A549 (cell line): Measurements from ENCODE around the gene KRABD2.

Source experiments
- ATAC-seq, 2 experiments: fragments of 200-7000 bp in 1 of 2; fragments of >200 bp in 1 of 2; cut with Nextera tagmentation in 1 of 2; cut with Tn5 transposase in 1 of 2; 3 replicates each; pipeline versions ENCODE4 v1.8.0 to v1.9.1; 2018 to 2020; ENCODE audit warnings: mild to moderate bottlenecking in 1 of 2, moderate library complexity in 1 of 2
- CTCF ChIA-PET: fragments of 300-600 bp; sonication (Branson Sonifier 250); formaldehyde crosslinking; extraction: SDS; loops from one replicate; lab custom pipeline; 2021; ENCODE audit warnings: antibody characterized with exemption, inconsistent platforms; lab: Yijun Ruan, JAX
- POLR2A ChIA-PET: fragments of 350-600 bp; formaldehyde crosslinking; extraction: SDS; loops from one replicate; lab custom pipeline; 2021; ENCODE audit warnings: antibody characterized with exemption, inconsistent platforms; lab: Yijun Ruan, JAX
- DNase-seq, 2 experiments: peaks; one replicate each; pipeline versions ENCODE4 v3.0.0 to v3.0.0-alpha.2; 2011 to 2016; ENCODE audit warnings: low read depth in 1 of 2, low spot score in 1 of 2
- FAIRE-seq: peaks from 2 replicates; lab custom pipeline; 2011; peaks lifted over from hg19 to GRCh38; lab: Jason Lieb, UNC
- H3K27ac ChIP-seq, 2 experiments: fragments of >200 bp; sonication (Bioruptor Twin); formaldehyde crosslinking; 3 replicates each; pipeline ENCODE4 v1.5.1; 2016 to 2017
- H3K4me1 ChIP-seq: fragments of >200 bp; sonication (Bioruptor Twin); formaldehyde crosslinking; 3 replicates; pipeline ENCODE4 v1.6.1; 2016
- H3K4me2 ChIP-seq: fragments of >200 bp; sonication (Bioruptor Twin); formaldehyde crosslinking; 3 replicates; pipeline ENCODE4 v1.6.1; 2016
- H3K4me3 ChIP-seq: fragments of >200 bp; sonication (Bioruptor Twin); formaldehyde crosslinking; 3 replicates; pipeline ENCODE4 v1.5.1; 2016
- H3K9me3 ChIP-seq: fragments of >200 bp; sonication (Bioruptor Twin); formaldehyde crosslinking; 3 replicates; pipeline ENCODE4 v1.6.1; 2016
- BHLHE40 ChIP-seq: IDR thresholded peaks from 2 replicates; pipeline ENCODE4 v1.6.1; 2012; ENCODE audit warnings: low read depth, low read length, inconsistent platforms
- CBX2 ChIP-seq: fragments of 200-600 bp; sonication (generic); IDR thresholded peaks from 2 replicates; pipeline ENCODE4 v1.6.1; 2016; ENCODE audit warnings: low read depth, mild to moderate bottlenecking, borderline replicate concordance
- CEBPB ChIP-seq, 2 experiments: fragments of >200 bp in 1 of 2; sonication (Bioruptor Twin) in 1 of 2; formaldehyde crosslinking in 1 of 2; IDR thresholded peaks; 2 replicates each; pipeline ENCODE4 v1.6.1; 2012 to 2016
- CTCF ChIP-seq: fragments of >200 bp; sonication (Bioruptor Twin); formaldehyde crosslinking; IDR thresholded peaks from 3 replicates; pipeline ENCODE4 v1.5.1; 2016
- E2F6 ChIP-seq: IDR thresholded peaks from 2 replicates; pipeline ENCODE4 v1.6.1; 2012; ENCODE audit warnings: low read depth, borderline replicate concordance
- ESRRA ChIP-seq: fragments of 150-350 bp; IDR thresholded peaks from 2 replicates; pipeline ENCODE4 v1.6.1; 2014; ENCODE audit warnings: mild to moderate bottlenecking, low read length, borderline replicate concordance
- FOXS1 ChIP-seq: fragments of 250-450 bp; sonication (Bioruptor Pico); IDR thresholded peaks from 2 replicates; pipeline ENCODE4 v1.5.0; 2020; ENCODE audit warnings: mild to moderate bottlenecking, moderate library complexity
- GATA3 ChIP-seq: IDR thresholded peaks from 2 replicates; pipeline ENCODE4 v1.6.1; 2012; ENCODE audit warnings: borderline replicate concordance
- HES2 ChIP-seq: fragments of >200 bp; sonication (Bioruptor Twin); formaldehyde crosslinking; IDR thresholded peaks from 2 replicates; pipeline ENCODE4 v1.6.1; 2016
- HEYL ChIP-seq: fragments of 250-450 bp; sonication (Bioruptor Pico); IDR thresholded peaks from 2 replicates; pipeline ENCODE4 v1.8.0; 2021; ENCODE audit warnings: mild to moderate bottlenecking, moderate library complexity
- HOXA7 ChIP-seq: fragments of 250-450 bp; sonication (Bioruptor Pico); IDR thresholded peaks from 2 replicates; pipeline ENCODE4 v1.5.0; 2020; ENCODE audit warnings: mild to moderate bottlenecking, moderate library complexity
- HOXB5 ChIP-seq: fragments of 250-450 bp; sonication (Bioruptor Pico); IDR thresholded peaks from 2 replicates; pipeline ENCODE4 v1.5.0; 2020; ENCODE audit warnings: mild to moderate bottlenecking, moderate library complexity
- JUN ChIP-seq, 2 experiments: fragments of >200 bp; sonication (Bioruptor Twin); formaldehyde crosslinking; IDR thresholded peaks; 2 replicates in 1 of 2; 3 replicates in 1 of 2; pipeline ENCODE4 v1.6.1; 2016 to 2017
- JUNB ChIP-seq: fragments of >200 bp; sonication (Bioruptor Twin); formaldehyde crosslinking; IDR thresholded peaks from 2 replicates; pipeline ENCODE4 v1.6.1; 2016
- MAX ChIP-seq: IDR thresholded peaks from 2 replicates; pipeline ENCODE4 v1.6.1; 2012
- MAZ ChIP-seq: fragments of 150-350 bp; IDR thresholded peaks from 2 replicates; pipeline ENCODE4 v1.6.1; 2014; ENCODE audit warnings: antibody characterized with exemption, low read depth, low read length, borderline replicate concordance
- NPAS2 ChIP-seq: fragments of 250-450 bp; sonication (Bioruptor Pico); IDR thresholded peaks from 2 replicates; pipeline ENCODE4 v1.8.0; 2022; ENCODE audit warnings: mild to moderate bottlenecking, moderate library complexity, borderline replicate concordance
- PBX3 ChIP-seq: IDR thresholded peaks from 2 replicates; pipeline ENCODE4 v1.6.1; 2012
- POLR2A ChIP-seq: IDR thresholded peaks from 2 replicates; pipeline ENCODE4 v1.6.1; 2012; ENCODE audit warnings: mild to moderate bottlenecking, low read length
- RAD21 ChIP-seq, 2 experiments: fragments of >200 bp in 1 of 2; sonication (Bioruptor Twin) in 1 of 2; formaldehyde crosslinking in 1 of 2; IDR thresholded peaks in 1 of 2; conservative IDR thresholded peaks in 1 of 2; 2 replicates in 1 of 2; 3 replicates in 1 of 2; pipeline ENCODE4 v1.6.1; 2012 to 2018; ENCODE audit warnings: inconsistent platforms in 1 of 2
- SREBF2 ChIP-seq: fragments of 450-650 bp; IDR thresholded peaks from 2 replicates; pipeline ENCODE4 v1.6.1; 2014; ENCODE audit warnings: mild to moderate bottlenecking, moderate library complexity
- TP53 ChIP-seq: fragments of 250-450 bp; sonication (Bioruptor Pico); IDR thresholded peaks from 2 replicates; pipeline ENCODE4 v1.5.0; 2021; ENCODE audit warnings: mild to moderate bottlenecking, moderate library complexity
- ZFP36 ChIP-seq: fragments of 450-650 bp; IDR thresholded peaks from 2 replicates; pipeline ENCODE4 v1.6.1; 2014; ENCODE audit warnings: borderline replicate concordance; ENCODE audit not compliant: partially characterized antibody
- ZNF302 ChIP-seq: fragments of 250-450 bp; sonication (Bioruptor Pico); IDR thresholded peaks from 2 replicates; pipeline ENCODE4 v1.9.0; 2021; ENCODE audit warnings: inconsistent platforms, mild to moderate bottlenecking, moderate library complexity
- ZSCAN20 ChIP-seq: fragments of 250-450 bp; sonication (Bioruptor Pico); IDR thresholded peaks from 2 replicates; pipeline ENCODE4 v1.8.0; 2022; ENCODE audit warnings: mild to moderate bottlenecking, moderate library complexity
- WGBS: methylation state at CpG from one replicate; pipeline ENCODE4 v1.1.6; 2017; ENCODE audit errors: missing lambda C conversion rate; 5-methylcytosine and 5-hydroxymethylcytosine counted together

The KRABD2 gene

GRCh38 chr17:8369944-8370343 is 6.6 kb downstream of the KRABD2 start (continued):
- no peak for TF ChIP-seq TP53 (CRISPR knock-in tag)
- no peak for TF ChIP-seq POLR2A
- TF ChIP-seq CBX2: no peak
- TF ChIP-seq, all 56 proteins: peak for 0

GRCh38 chr17:8368193-8368592 is 8.3 kb downstream of the KRABD2 start:
- 79% methylated on average over 3 of the region's 3 CpGs for WGBS
- Histone ChIP-seq H3K9me3 (no peaks in the 10 kb centered on the region), H3K27ac (no peak overlapping the region), H3K4me2 (no peak overlapping the region), H3K4me1 (peaks cover 6% of the 10 kb centered on the region), H3K4me3 (no peak overlapping the region)
- DNase-seq (no peak), FAIRE-seq (no peak), ATAC-seq (no peak)
- ChIA-PET CTCF (interaction anchor here (1.1 kb wide), 1 partner anchor 30 kb away, joined by 3 read pairs; no protein-coding TSS in a partner anchor), POLR2A (no interaction called here)
- TF ChIP-seq E2F6 (no peak), MAX (no peak)

- Histone ChIP-seq H3K27ac (no peak overlapping the region), H3K4me1 (peaks cover 6% of the 10 kb centered on the region), H3K9me3 (no peaks in the 10 kb centered on the region), H3K4me2 (peak overlapping the region; percentile 21; the same call in 1 of the 3 replicates), H3K4me3 (no peak overlapping the region)
- peak; percentile 74 to 78 for ATAC-seq
- CTCF ChIA-PET: interaction anchor here (1.6 kb wide), 1 partner anchor 11 kb away, joined by 6 read pairs; the partner anchor contains the start of gene KRABD2
- TF ChIP-seq CTCF (no peak), JUN (IDR thresholded peaks at IDR 0.05) (no peak), ZNF302 (no peak), PBX3 (no peak), HES2 (no peak), RAD21 (conservative IDR thresholded peaks at IDR 0.05 in 1 of 2, IDR thresholded peaks at IDR 0.05 in 1 of 2) (no peak), FOXS1 (no peak), ESRRA (no peak), GATA3 (no peak), ZSCAN20 (no peak), MAZ (no peak), HOXB5 (CRISPR knock-in tag) (no peak), BHLHE40 (no peak), JUNB (no peak), NPAS2 (CRISPR knock-in tag) (no peak), CEBPB (IDR thresholded peaks at IDR 0.05) (no peak), HEYL (CRISPR knock-in tag) (no peak), ZFP36 (no peak), HOXA7 (CRISPR knock-in tag) (no peak), SREBF2 (no peak)
- no peak for DNase-seq
- POLR2A ChIA-PET: no interaction called here
- 48% methylated on average over 2 of the region's 2 CpGs for WGBS
- FAIRE-seq: no peak
Measured at GRCh38 chr17:8366231-8366630, 10.3 kb downstream of the KRABD2 start.
